Measurements from ENCODE around the gene ZMYND8.
"Not testable (repeated sequence)": the region's sequence is repeated elsewhere in the genome, so short reads cannot be mapped to it uniquely, and the experiment has no call there.

The ZMYND8 gene

GRCh38 chr20:47243003-47243402 is 113.5 kb downstream of the ZMYND8 start:
- DNase-seq = no peak

GRCh38 chr20:47241345-47241781 is 115.1 kb downstream of the ZMYND8 start:
- no peak for DNase-seq

- DNase-seq = not testable (repeated sequence)
Observed at GRCh38 chr20:47240096-47240495, 116.4 kb downstream of the ZMYND8 start.

- no peak for DNase-seq
Observed at GRCh38 chr20:47239719-47240067, 116.8 kb downstream of the ZMYND8 start.

GRCh38 chr20:47238780-47239718 is 117.5 kb downstream of the ZMYND8 start:
- DNase-seq = no peak

GRCh38 chr20:47237715-47238114 is 118.8 kb downstream of the ZMYND8 start:
- DNase-seq = no peak

- DNase-seq = no peak
Observed at GRCh38 chr20:47236639-47236900, 119.9 kb downstream of the ZMYND8 start.

GRCh38 chr20:47235853-47236638 is 120.5 kb downstream of the ZMYND8 start:
- DNase-seq = no peak

- DNase-seq = no peak
Observed at GRCh38 chr20:47235111-47235510, 121.4 kb downstream of the ZMYND8 start.

GRCh38 chr20:47233333-47234188 is 122.9 kb downstream of the ZMYND8 start:
- DNase-seq = no peak

GRCh38 chr20:47232518-47232917 is 124.0 kb downstream of the ZMYND8 start:
- DNase-seq = no peak

GRCh38 chr20:47231382-47232039 is 125.0 kb downstream of the ZMYND8 start:
- no peak for DNase-seq

- DNase-seq = no peak
Observed at GRCh38 chr20:47230811-47231256, 125.7 kb downstream of the ZMYND8 start.

- no peak for DNase-seq
Observed at GRCh38 chr20:47228654-47229053, 127.8 kb downstream of the ZMYND8 start.

GRCh38 chr20:47227576-47227975 is 128.9 kb downstream of the ZMYND8 start:
- DNase-seq = no peak

- DNase-seq = no peak
Observed at GRCh38 chr20:47227119-47227518, 129.4 kb downstream of the ZMYND8 start.

GRCh38 chr20:47225458-47225857 is 131.0 kb downstream of the ZMYND8 start:
- DNase-seq = no peak

- no peak for DNase-seq
Observed at GRCh38 chr20:47224857-47225256, 131.6 kb downstream of the ZMYND8 start.

GRCh38 chr20:47224300-47224791 is 132.2 kb downstream of the ZMYND8 start:
- no peak for DNase-seq

GRCh38 chr20:47223896-47224295 is 132.6 kb downstream of the ZMYND8 start:
- no peak for DNase-seq

GRCh38 chr20:47222468-47223119 is 133.9 kb downstream of the ZMYND8 start:
- DNase-seq = no peak

Measured in NCI-H187 treated with DMSO at 0.1 percent for 48 hours (cell line).